ENCODE data around the gene GPX1.

GPX1 gene

GRCh38 chr3:49310677-49311076 is 47.5 kb downstream of the GPX1 start:
- no peak for DNase-seq
